T1000 (cell line): ENCODE results near the gene ZNF17.

Experiments used
- DNase-seq: peaks from one replicate; lab custom pipeline; 2025; ENCODE audit warnings: mixed read lengths; lab: John Stamatoyannopoulos, UW

Gene ZNF17

DNA sequence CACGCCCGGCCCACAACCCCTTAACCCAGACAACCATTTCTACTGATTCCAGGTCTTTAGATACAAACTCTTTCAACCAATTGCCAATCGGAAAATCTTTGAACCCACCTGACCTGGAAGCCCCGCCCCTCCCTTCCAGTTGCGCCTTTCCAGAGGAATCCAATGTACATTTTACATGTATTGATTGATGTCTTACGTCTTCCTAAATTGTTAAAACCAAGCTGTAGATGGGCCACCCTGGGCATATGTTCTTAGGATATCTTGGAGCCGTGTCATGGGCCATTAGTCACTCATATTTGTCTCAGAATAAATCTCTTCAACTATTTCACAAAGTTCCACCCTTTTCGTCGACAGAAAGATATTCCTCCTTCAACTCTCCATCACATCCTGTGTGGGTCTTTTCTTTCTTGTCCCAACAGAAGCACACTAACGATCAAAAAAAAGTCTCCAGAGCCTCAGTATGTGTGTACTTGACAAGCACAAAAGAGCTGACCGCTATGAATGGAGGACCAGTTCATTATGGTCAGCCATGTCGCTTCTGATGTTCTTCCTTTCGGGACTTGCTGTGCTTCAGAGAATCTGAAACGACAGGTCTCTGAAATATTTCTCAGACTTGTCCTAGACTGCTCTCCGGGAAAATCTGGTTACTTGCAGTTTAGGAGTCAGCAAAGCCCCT, 23.6 kb downstream of the ZNF17 start:
- DNase-seq, result no peak

DNA sequence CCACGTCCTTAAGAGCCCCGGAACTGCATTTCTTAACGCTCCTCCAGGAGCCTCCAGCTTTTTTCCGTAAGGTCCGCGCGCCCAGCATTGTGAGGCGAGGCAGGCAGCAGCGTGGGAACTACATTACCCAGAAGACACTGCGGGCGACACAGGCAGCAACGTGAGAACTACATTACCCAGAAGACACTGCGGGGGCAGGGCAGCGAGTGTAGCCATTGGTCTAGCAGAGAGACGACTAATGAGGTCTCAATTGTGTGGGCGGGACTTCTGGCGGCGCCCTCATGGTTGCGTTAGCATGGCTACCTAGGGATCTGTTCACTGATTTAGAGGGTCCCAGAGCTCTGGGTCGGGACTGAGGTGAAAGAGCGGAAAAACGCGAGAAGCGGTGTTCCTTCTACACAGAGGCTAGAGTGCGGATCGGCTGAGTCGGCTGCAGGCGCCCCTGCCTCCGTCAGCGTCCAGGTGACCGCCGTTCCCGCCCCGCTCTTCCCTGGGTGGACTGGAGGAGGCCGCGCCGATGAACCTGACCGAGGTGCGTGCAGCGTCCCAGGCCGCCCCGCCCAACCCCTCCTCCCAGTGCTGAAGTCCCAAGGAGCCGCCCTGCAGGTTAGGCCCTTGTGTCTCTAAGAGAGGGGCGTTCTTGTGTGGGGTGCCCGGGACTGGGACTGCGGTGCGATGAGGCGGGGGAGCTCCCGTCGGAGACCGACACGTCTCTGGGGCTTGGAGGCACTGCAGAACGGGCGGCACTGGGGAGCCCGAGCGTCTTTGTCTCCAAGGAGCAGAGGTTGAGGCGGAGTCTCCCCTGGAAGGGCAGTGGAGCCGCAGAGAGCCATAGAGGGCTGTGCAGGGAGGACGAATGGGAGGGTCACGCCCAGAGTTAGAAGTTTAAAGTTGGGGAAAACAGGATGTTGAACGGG, 24.4 kb downstream of the ZNF17 start, which contains the start of gene ZNF749:
Gene ZNF749, plus strand, starts transcription at position 264 of the 917 bp plus-strand sequence. Its CDS starts 254 bp downstream, at position 518.
- peak; percentile 90 for DNase-seq

DNA sequence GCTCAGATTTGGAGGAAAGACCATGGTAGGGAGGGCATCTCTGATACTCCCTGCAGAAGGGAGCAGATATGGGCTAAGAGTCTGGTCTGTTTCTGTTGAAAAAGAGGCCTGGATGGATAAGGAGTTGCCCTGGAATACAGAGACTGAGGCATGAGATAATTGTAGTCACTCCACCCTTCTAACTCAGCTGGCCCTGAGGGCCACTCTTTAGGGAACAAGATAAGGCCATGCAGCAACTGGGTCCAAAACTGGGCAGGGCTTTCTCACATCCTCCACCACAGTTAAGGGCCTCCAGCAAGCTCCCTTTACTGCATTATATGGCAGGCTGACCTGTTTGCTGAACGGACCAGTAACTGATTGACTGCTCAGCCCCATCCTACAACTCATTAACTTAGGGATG, 25.5 kb downstream of the ZNF17 start:
- no peak for DNase-seq

DNA sequence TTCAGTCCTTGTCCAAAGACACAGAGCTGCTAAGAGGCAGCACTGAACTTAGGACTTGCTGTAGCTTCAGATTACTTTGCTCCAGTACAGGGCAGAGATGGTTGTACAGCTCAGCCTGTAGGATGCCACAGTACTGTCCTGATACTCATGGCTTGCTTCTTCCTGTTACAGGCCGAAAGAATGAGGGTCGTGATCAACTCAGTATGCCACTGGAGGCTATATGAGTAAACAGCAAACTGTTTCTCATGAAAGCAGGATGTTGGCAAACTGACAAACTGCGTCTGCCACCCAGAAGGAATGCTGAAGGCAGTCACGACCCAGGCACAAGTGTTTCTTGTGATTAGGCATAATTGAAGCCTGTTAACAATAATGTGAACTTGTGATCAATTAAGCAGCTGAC, 27.0 kb downstream of the ZNF17 start:
- DNase-seq, result no peak

DNA sequence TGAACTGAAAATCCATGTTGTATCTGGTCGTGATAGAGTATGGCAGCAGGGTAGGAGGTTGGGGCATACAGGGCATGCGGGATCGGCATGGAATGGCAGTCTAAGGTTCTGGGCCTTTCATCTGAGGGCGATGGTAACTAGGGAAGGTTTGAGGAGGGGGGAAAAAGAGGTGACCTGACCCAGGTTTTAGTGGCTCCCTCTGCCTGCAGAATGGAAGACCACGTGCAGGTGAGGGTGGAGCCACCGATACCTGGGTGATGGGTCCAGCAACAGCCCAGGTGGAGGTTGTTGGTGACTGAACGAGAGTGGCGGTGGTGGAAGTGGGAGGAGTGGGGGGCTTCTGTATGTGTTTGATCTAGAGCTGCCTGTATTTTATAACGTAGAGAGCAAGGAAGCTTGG, 28.0 kb downstream of the ZNF17 start:
- DNase-seq, result no peak

DNA sequence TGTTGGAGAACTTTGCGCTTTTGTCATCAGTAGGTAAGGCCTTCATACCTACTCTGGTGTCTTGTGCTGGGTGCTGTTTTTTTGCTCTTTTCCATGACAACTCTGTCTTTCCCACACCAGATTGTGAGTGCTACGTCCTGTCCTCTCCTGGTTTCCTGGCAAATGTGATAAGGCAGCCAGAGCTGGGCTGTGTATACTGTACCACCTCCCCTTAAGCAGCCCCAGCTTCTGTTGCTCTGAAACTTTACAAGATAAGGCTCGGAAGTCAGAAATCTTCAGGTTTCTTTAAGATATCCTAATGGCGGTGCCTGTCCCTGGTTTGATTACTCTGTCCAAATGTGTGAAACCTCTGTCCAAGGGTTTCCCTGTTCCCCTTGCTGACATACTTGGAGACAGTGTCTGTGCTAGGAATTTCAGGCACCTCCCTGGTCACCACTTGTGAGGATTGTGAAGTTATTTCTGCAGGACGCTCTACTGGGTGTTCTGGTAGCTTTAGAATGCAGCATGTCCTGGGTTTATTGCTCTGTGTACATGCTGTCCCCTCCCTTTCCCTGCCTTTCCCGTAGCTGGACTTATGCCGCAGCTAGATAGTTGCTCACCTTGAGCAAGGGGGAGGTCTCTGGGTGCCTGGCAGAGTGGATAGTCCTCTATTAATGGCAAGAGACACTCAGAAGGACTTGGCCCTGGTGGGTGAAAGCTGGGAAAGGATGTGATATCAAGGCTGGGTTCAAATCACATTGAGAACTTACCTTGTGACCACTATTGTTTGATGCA, 31.2 kb downstream of the ZNF17 start:
- DNase-seq, result no peak

DNA sequence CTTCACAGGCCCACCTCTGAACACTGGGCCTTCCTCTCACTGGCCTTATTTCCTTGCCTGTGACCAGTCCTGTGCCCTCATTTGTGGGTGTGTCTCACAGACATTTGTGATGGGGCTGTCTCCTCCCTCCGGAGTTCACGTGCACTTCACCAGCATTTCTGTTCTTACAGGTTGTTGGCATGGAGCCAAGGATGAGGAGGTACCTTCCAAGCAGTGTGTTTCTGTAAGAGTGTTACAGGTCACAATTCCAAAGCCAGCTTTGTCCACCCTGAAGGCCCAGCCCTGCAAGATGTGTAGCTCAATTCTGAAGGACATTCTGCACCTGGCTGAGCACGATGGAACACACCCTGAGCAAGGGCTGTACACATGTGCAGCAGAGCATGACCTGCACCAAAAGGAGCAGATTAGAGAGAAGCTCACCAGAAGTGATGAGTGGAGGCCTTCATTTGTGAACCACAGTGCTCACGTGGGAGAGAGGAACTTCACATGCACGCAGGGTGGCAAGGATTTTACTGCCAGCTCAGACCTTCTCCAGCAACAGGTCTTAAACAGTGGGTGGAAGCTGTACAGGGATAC, 32.2 kb downstream of the ZNF17 start:
- DNase-seq, result no peak

DNA sequence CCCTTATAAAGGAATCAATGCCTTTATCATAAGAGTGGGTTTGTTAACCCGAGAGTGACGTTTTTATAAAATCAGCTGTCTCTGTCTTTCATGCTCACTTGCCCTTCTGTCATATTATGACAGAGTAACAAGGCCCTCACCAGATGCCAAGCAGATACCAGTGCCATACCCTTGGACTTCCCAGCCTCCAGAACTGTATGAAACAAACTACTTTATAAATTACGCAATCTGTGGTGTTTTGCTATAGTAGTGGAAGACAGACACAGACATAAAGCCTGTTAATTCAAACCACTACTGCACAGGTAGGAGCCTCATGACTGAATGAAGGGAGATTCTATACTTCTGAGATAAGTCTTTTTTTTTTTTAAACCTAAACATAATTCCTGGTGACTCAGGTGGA, 41.3 kb downstream of the ZNF17 start:
- no peak for DNase-seq

DNA sequence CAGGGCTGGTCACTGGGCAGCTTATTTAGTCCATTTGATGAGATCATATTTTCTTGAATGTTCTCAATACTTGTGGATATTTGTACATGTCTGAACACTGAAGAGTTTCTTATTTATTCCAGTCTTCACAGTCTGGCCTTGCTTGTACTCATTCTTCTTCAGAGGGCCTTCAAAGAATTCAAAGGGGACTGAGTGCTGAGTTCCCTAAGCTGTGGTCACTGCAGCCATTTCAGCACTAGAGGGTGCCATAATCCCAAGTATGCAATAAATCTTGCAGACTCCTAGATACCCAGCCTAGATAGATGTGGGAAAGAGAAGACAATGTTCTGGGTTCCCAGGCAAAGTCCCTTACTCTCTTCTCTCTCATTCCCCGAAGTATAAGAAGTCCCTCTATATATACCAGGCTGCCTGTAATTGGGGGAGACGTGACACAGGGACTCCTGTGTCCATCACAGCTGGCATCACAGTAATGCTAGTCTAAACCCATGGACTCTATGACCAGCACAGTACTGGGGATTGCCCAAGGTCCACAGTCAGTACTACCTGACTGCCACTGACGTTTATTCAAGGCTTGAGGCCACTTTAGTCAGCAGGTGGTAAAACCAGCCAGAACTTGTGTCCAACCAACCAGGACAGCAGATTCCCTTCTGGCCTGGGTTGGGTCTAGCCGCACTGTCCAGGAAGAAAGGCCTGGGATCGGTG, 54.9 kb downstream of the ZNF17 start:
- DNase-seq, result no peak

DNA sequence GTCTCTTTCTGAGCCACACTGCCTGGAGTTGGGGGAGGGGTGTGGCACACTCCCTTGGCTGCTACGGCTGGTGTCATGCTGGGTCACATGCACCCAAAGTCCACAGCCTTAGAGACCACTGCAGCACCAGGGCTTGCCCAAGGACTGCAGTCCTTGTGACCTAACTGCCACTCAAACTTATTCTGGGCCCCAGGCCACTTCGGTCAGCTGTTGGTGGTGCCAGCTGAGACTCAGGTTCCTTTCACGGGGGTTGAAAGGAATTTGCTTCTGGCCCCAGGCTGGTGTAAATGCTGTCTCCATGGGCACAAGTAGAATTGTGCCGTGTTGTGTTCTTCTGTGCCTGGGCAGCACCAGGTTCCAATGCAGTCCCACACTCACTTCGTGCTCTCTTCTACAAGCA, 55.5 kb downstream of the ZNF17 start:
- no peak for DNase-seq
